SIG-M5 treated with dmso at 0.1 percent for 504 hours (cell line): ENCODE measurements around the gene KRTAP19-1.

ENCODE experiments used
- DNase-seq: peaks from one replicate; lab custom pipeline; 2025; ENCODE audit not compliant: unreplicated experiment; lab: John Stamatoyannopoulos, UW

KRTAP19-1 gene

GRCh38 chr21:30430170-30430655 is 50.0 kb downstream of the KRTAP19-1 start, which contains the start of gene KRTAP13-4:
KRTAP13-4 (plus strand) TSS chr21:30430220; CDS start chr21:30430276, 56 bp downstream.
- no peak for DNase-seq
